ENCODE data around the gene UROS.

Gene UROS

GRCh38 chr10:125828311-125828710, 5.3 kb upstream of the UROS start:
- DNase-seq: no peak

GRCh38 chr10:125827133-125827532, 4.1 kb upstream of the UROS start:
- DNase-seq: no peak

- no peak for DNase-seq
Measured at GRCh38 chr10:125824736-125825135, 1.7 kb upstream of the UROS start.

- DNase-seq: no peak
Measured at GRCh38 chr10:125823663-125824251, 699 bp upstream of the UROS start.

GRCh38 chr10:125820701-125821100, 2.4 kb downstream of the UROS start:
- no peak for DNase-seq

GRCh38 chr10:125817337-125817946, 5.6 kb downstream of the UROS start:
- DNase-seq: no peak

- DNase-seq: no peak
Measured at GRCh38 chr10:125816548-125816947, 6.5 kb downstream of the UROS start.

GRCh38 chr10:125815764-125816163, 7.3 kb downstream of the UROS start:
- no peak for DNase-seq

- no peak for DNase-seq
Measured at GRCh38 chr10:125812128-125812750, 10.8 kb downstream of the UROS start.

GRCh38 chr10:125811251-125811650, 11.8 kb downstream of the UROS start:
- DNase-seq: no peak

GRCh38 chr10:125808047-125808446, 15.0 kb downstream of the UROS start:
- DNase-seq: no peak

GRCh38 chr10:125802739-125803138, 20.3 kb downstream of the UROS start:
- DNase-seq: no peak

- no peak for DNase-seq
Measured at GRCh38 chr10:125802131-125802530, 20.9 kb downstream of the UROS start.

- no peak for DNase-seq
Measured at GRCh38 chr10:125801574-125801973, 21.5 kb downstream of the UROS start.

GRCh38 chr10:125799451-125800182, 23.4 kb downstream of the UROS start:
- no peak for DNase-seq

GRCh38 chr10:125797994-125798662, 24.9 kb downstream of the UROS start:
- DNase-seq: no peak

GRCh38 chr10:125797424-125797823, 25.6 kb downstream of the UROS start:
- DNase-seq: no peak

- no peak for DNase-seq
Measured at GRCh38 chr10:125795637-125796190, 27.3 kb downstream of the UROS start.

GRCh38 chr10:125795128-125795527, 27.9 kb downstream of the UROS start:
- no peak for DNase-seq

GRCh38 chr10:125792342-125793300, 30.4 kb downstream of the UROS start:
- DNase-seq: no peak

GRCh38 chr10:125788156-125789034, 34.7 kb downstream of the UROS start:
- DNase-seq: peak; percentile 2

All from CD4-positive, alpha-beta T cell treated with Interleukin-4 for 4 hours (primary cell).